Stimulated activated effector memory CD8-positive, alpha-beta T cell treated with anti-CD3 and anti-CD28 coated beads, Interleukin-12 subunit alpha, Interleukin-12 subunit beta, amount 100 ng/mL, for 72 hours (primary cell): ENCODE data around the gene PHKG1.
"Not testable (repeated sequence)": the region's sequence is repeated elsewhere in the genome, so short reads cannot be mapped to it uniquely, and the experiment has no call there.

ENCODE experiments used
- ATAC-seq: fragments of 150-1000 bp; cut with Tn5 transposase; 2 replicates; pipeline ENCODE4 v1.10.0; 2021
- DNase-seq, 2 donors: peaks; one replicate each; pipeline ENCODE4 v3.0.0; 2021 to 2022; ENCODE audit warnings: low spot score in 2 of 2
- H3K27ac Mint-ChIP-seq: one replicate; pipeline ENCODE4 v1.8.0; 2022; ENCODE audit warnings: mild to moderate bottlenecking, mixed read lengths
- H3K36me3 Mint-ChIP-seq: one replicate; pipeline ENCODE4 v1.8.0; 2022; ENCODE audit warnings: mild to moderate bottlenecking, mixed read lengths
- H3K4me1 Mint-ChIP-seq: one replicate; pipeline ENCODE4 v1.8.0; 2022; ENCODE audit warnings: mixed read lengths
- H3K4me3 Mint-ChIP-seq: one replicate; pipeline ENCODE4 v1.8.0; 2022; ENCODE audit warnings: mild to moderate bottlenecking, mixed read lengths
- H3K9me3 Mint-ChIP-seq: one replicate; pipeline ENCODE4 v1.8.0; 2022; ENCODE audit warnings: mixed read lengths

The PHKG1 gene

GRCh38 chr7:56063882-56064625 is 28.7 kb downstream of the PHKG1 start, which contains the start of gene SUMF2:
SUMF2 (plus strand) TSS chr7:56064286; CDS start chr7:56064312, 26 bp downstream.
- DNase-seq (peak; percentile 92 to 95), ATAC-seq (peak; percentile 95)
- peak within 1 kb of the TSS; percentile 94 for H3K27ac Mint-ChIP-seq
- peaks cover 33% of the 10 kb centered on the region for H3K4me1 Mint-ChIP-seq
- H3K4me3 Mint-ChIP-seq, result peak within 1 kb of the TSS; percentile 88
- no peaks in the 10 kb centered on the region for H3K9me3 Mint-ChIP-seq
- H3K36me3 Mint-ChIP-seq, result peaks cover 91% of the 10 kb centered on the region

GRCh38 chr7:56063500-56063881 is 29.3 kb downstream of the PHKG1 start:
- DNase-seq (no peak), ATAC-seq (no peak)
- Mint-ChIP-seq H3K4me1 (peaks cover 33% of the 10 kb centered on the region), H3K27ac (peak overlapping the region; percentile 94), H3K9me3 (no peaks in the 10 kb centered on the region), H3K36me3 (peaks cover 91% of the 10 kb centered on the region), H3K4me3 (peak overlapping the region; percentile 88)

GRCh38 chr7:56062382-56062781 is 30.4 kb downstream of the PHKG1 start:
- no peak for DNase-seq
- Mint-ChIP-seq H3K36me3 (peaks cover 91% of the 10 kb centered on the region), H3K9me3 (no peaks in the 10 kb centered on the region), H3K4me1 (peaks cover 33% of the 10 kb centered on the region), H3K4me3 (peak overlapping the region; percentile 88), H3K27ac (peak overlapping the region; percentile 94)
- peak; percentile 17 for ATAC-seq

DNA sequence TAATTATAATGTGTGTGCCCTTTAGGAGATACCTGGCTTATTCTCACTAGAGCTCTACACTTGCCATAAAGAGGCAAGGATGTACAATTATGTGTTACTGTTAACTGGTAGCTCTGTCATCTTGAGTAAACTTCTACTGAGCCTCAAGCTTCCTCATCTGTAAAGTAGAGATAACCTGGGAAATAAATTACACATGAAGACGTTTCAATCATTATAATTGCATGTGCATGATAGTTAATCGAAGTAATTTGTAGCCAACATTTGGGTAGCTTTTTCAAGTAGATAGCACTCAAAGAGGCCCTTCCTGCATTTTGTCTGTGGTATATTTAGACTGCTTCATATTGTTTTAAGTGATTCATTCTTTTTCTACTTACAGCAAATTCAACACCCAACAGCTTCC is 38.8 kb downstream of the PHKG1 start:
- H3K9me3 Mint-ChIP-seq, result no peaks in the 10 kb centered on the region
- H3K4me1 Mint-ChIP-seq, result peaks cover 16% of the 10 kb centered on the region
- H3K4me3 Mint-ChIP-seq, result peak overlapping the region; percentile 82
- DNase-seq (no peak), ATAC-seq (no peak)
- H3K27ac Mint-ChIP-seq, result peak overlapping the region; percentile 88
- peaks cover 82% of the 10 kb centered on the region for H3K36me3 Mint-ChIP-seq

DNA sequence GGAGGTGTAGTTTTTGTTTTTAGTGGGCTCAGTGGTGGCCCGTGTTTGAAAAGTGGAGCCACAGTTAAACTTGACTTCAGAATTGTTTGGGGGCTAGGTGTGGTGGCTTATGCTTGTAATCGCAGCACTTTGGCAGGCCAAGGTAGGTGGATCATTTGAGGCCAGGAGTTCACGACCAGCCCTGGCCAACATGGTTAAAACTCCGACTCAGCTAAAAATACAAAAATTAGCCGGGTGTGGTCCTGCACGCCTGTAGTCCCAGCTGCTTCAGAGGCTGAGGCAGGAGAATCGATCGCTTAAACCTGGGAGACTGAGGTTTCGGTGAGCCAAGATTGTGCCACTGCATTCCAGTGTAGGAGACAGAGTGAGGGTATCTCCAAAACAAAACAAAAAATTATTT is 39.4 kb downstream of the PHKG1 start:
- H3K9me3 Mint-ChIP-seq, result no peaks in the 10 kb centered on the region
- peak overlapping the region; percentile 82 for H3K4me3 Mint-ChIP-seq
- H3K27ac Mint-ChIP-seq, result peak overlapping the region; percentile 88
- DNase-seq, result no peak
- no peak for ATAC-seq
- H3K36me3 Mint-ChIP-seq, result peaks cover 75% of the 10 kb centered on the region
- peaks cover 16% of the 10 kb centered on the region for H3K4me1 Mint-ChIP-seq

DNA sequence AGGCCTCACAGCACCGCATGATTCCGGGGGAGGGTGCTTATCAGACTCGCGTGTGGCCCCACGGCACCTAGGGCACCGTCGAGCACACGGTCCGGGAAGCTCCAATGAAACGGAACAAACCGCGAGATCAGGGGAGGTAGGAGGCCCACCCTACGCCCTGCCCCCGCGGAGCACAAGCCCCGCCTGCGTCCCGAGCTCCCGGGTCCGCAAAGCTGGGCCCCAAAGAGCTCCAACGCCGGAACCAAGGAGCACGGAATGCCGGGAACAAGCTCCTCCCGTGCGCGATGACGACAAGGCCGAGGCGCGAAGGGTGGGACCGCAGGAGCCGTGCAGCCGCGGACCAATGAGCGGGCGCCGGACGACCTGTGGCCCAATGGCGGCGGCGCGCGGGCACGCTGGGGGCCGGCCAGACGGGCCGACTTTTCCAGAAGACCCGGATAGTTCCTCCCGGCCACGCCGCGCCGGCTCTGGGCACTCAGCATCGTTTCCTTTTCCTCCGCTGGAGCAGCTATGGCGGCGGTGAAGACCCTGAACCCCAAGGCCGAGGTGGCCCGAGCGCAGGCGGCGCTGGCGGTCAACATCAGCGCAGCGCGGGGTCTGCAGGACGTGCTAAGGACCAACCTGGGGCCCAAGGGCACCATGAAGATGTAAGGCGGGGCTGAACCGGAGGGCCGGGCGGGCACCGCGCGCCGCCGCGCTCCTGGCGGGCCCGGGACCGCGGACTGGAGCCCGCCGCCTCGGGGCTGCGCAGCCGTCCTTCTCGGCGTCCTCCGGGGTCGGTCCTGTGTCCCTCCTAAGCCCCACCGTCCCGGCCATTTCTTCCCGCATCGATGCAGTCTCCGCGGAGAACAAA is 41.2 kb downstream of the PHKG1 start, which contains the start of the genes CCT6A and PSPH:
TSS of gene CCT6A (plus strand) at position 427 of the 853 bp plus-strand sequence. CDS start at position 511, 84 bp downstream.
TSS of gene PSPH (minus strand) at position 106 of the 853 bp plus-strand sequence. CDS start 30,232 bp downstream, outside the sequence.
- Mint-ChIP-seq H3K27ac (peak within 1 kb of the TSS; percentile 88), H3K36me3 (peaks cover 57% of the 10 kb centered on the region)

GRCh38 chr7:56051053-56051338 is 41.8 kb downstream of the PHKG1 start:
- ATAC-seq (no peak), DNase-seq (no peak)
- peak overlapping the region; percentile 88 for H3K27ac Mint-ChIP-seq
- peaks cover 16% of the 10 kb centered on the region for H3K4me1 Mint-ChIP-seq
- H3K36me3 Mint-ChIP-seq, result peaks cover 52% of the 10 kb centered on the region
- H3K4me3 Mint-ChIP-seq, result peak overlapping the region; percentile 82
- H3K9me3 Mint-ChIP-seq, result no peaks in the 10 kb centered on the region

More for the DNA sequence above, 41.2 kb downstream of the PHKG1 start, which contains the start of the genes CCT6A and PSPH:
- Mint-ChIP-seq H3K4me1 (peaks cover 16% of the 10 kb centered on the region), H3K9me3 (no peaks in the 10 kb centered on the region), H3K4me3 (peak within 1 kb of the TSS; percentile 82)
- peak; percentile 96 for ATAC-seq
- peak; percentile 85 to 95 for DNase-seq

DNA sequence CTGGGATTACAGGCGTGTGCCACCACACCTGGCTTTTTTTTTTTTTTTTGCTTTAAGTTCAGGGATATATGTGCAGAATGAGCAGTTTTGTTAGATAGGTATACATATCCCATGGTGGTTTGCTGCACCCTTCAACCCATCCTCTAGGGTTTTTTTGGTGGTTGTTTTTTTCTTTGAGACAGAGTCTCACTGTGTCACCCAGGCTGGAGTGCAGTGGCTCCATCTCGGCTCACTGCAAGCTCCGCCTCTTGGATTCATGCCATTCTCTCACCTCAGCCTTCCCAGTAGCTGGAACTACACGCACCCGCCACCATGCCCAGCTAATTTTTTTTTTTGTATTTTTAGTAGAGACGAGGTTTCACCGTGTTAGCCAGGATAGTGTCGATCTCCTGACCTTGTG is 44.0 kb downstream of the PHKG1 start:
- H3K36me3 Mint-ChIP-seq, result peaks cover 29% of the 10 kb centered on the region
- not testable (repeated sequence) for H3K4me1 Mint-ChIP-seq, H3K9me3 Mint-ChIP-seq, ATAC-seq, H3K4me3 Mint-ChIP-seq, H3K27ac Mint-ChIP-seq, DNase-seq

DNA sequence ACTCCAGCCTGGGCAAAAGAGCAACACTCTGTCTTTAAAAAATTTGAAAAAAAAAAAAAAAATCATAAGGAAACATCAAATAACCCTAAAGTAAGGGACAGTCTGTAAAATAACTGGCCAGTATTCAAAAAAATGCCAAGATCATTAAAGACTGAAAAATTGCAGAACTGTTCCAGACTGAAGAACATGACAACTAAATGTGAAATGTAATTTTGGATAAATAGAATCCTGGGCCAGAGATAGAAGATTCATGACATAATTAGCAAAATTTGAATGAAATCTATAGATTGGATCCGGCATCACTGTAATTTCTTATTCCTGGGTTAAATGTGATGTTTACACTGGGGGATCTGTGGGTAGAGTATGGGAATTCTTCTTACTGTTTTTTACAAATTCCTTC is 44.5 kb downstream of the PHKG1 start:
- H3K9me3 Mint-ChIP-seq, result no peaks in the 10 kb centered on the region
- H3K36me3 Mint-ChIP-seq, result peaks cover 24% of the 10 kb centered on the region
- DNase-seq (no peak), ATAC-seq (no peak)
- H3K4me3 Mint-ChIP-seq, result no peak overlapping the region
- no peak overlapping the region for H3K27ac Mint-ChIP-seq
- H3K4me1 Mint-ChIP-seq, result peaks cover 4% of the 10 kb centered on the region

DNA sequence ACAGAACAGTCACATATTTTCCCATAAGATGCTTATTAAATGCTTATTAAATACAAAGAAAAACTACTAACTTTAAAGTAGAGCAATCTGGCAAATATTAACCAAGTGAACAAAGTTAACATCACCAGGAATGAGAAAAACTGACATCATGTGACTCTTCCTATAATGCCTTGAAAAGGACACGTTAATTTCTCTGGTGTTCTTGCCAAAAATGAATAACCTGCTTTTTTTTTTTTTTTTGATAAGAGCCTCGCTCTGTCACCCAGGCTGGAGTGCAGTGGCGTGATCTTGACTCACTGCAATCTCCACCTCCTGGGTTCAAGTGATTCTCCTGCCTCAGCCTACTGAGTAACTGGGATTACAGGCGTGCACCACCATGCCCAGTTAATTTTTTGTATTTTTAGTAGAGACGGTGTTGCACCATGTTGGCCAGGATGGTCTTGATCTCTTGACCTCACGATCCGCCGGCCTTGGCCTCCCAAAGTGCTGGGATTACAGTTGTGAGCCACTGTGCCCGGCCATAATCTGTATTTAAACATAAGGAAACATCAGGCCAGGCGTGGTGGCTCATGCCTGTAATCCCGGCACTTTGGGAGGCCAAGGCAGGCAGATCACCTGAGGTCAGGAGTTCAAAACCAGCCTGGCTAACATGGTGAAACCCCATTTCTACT is 45.2 kb downstream of the PHKG1 start:
- not testable (repeated sequence) for DNase-seq, ATAC-seq, H3K4me1 Mint-ChIP-seq, H3K27ac Mint-ChIP-seq, H3K9me3 Mint-ChIP-seq, H3K4me3 Mint-ChIP-seq
- H3K36me3 Mint-ChIP-seq, result peaks cover 21% of the 10 kb centered on the region

DNA sequence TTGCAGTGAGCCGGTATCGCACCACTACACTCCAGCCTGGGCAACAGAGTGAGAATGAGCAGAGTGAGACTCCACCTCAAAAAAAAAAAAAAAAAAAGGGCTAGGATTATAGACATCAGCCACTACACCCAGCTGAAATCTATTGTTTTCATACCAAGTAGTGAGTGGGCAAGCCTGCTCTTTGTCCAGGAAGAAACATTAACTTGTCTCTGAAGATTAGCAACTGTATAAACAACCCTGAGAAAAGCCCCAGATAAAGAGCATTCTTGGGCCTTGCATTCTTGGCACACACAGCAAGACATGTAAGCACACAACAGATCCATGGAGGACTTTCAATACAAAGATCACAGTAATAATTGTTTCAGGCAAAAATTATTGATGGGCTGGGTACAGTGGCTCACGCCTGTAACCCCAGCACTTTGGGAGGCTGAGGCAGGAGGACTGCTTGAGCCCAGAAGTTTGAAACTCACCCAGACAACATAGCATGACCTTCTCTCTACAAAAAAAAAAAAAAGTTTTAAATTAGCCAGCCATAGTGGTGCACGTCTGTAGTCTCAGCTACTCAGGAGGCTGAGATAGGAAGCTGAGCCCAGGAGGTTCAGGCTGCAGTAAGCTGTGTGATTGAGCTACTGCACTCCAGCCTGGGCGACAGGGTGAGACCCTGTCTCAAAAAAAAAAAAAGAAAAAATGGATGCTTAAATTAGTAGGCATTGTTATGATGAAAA is 45.9 kb downstream of the PHKG1 start:
- H3K9me3 Mint-ChIP-seq, result no peaks in the 10 kb centered on the region
- DNase-seq (no peak), ATAC-seq (no peak)
- peaks cover 22% of the 10 kb centered on the region for H3K36me3 Mint-ChIP-seq
- H3K4me1 Mint-ChIP-seq, result no peaks in the 10 kb centered on the region
- no peak overlapping the region for H3K4me3 Mint-ChIP-seq
- H3K27ac Mint-ChIP-seq, result no peak overlapping the region

- not testable (repeated sequence) for ATAC-seq, H3K27ac Mint-ChIP-seq, H3K4me1 Mint-ChIP-seq, H3K9me3 Mint-ChIP-seq, H3K4me3 Mint-ChIP-seq, DNase-seq
- H3K36me3 Mint-ChIP-seq, result peaks cover 20% of the 10 kb centered on the region
Observed at GRCh38 chr7:56045758-56046157, 47.0 kb downstream of the PHKG1 start.

GRCh38 chr7:56040730-56041129 is 52.0 kb downstream of the PHKG1 start:
- ATAC-seq (no peak), DNase-seq (no peak)
- no peaks in the 10 kb centered on the region for H3K9me3 Mint-ChIP-seq
- no peak overlapping the region for H3K4me3 Mint-ChIP-seq
- no peak overlapping the region for H3K27ac Mint-ChIP-seq
- H3K36me3 Mint-ChIP-seq, result peaks cover 18% of the 10 kb centered on the region
- no peaks in the 10 kb centered on the region for H3K4me1 Mint-ChIP-seq

DNA sequence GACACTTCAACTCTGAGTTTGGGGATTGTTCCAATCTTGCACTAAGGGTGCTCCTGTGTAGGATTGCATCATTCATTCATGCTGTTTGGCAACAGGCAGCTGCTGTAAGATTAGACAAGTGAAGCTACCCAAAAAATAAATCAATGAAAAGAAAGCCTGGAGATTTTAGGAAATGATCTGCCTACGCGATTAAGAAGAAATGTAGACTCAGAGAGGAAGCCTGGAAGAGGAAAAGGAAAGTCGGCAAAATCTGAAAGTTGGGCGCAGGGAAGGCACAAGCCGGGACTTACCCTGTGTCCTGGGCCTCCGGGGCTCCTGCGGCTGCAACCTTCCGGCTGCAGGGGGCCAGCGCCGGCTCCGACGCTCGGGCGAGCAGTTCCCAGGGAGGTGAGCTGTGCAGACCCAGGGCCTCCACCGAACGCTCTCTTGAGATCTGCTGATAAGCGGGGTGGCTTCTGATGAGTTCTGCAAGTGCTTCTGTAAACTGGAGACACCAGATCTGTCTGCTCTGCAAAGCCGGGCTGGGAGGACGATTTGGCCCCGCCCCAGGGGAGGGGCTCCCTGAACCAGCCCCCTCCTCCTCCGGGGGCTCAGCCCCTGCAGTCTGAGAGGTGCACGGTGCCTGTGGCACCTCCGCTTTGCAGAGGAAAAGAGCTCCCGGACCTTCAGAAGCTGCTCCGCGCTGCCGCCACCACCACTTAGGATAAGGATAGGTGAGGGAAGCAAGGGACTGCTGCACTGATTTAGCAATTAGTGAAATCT is 58.9 kb downstream of the PHKG1 start:
- ATAC-seq (peak; percentile 93), DNase-seq (peak; percentile 39 to 86)
- Mint-ChIP-seq H3K4me3 (peak overlapping the region; percentile 71), H3K36me3 (peaks cover 1% of the 10 kb centered on the region), H3K4me1 (no peaks in the 10 kb centered on the region), H3K27ac (no peak overlapping the region), H3K9me3 (no peaks in the 10 kb centered on the region)
